LNCaP clone FGC (cell line): ENCODE data around the gene GRIK1.
"Not testable (repeated sequence)": the region's sequence is repeated elsewhere in the genome, so short reads cannot be mapped to it uniquely, and the experiment has no call there.

Experiments
- DNase-seq: peaks from one replicate; pipeline ENCODE4 v3.0.0-alpha.2; 2011; ENCODE audit warnings: low read depth
- H3K4me3 ChIP-seq: 2 replicates; pipeline ENCODE4 v1.5.1; 2011; ENCODE audit warnings: mild to moderate bottlenecking, low read depth, low read length, control low read depth
- TF ChIP-seq, protein P1 (sequence below): IDR thresholded peaks from 2 replicates; pipeline ENCODE4 v1.5.1; 2012; ENCODE audit warnings: mild to moderate bottlenecking; ENCODE audit not compliant: control insufficient read depth, insufficient read depth; ENCODE audit errors: extremely low read depth

The GRIK1 gene

DNA sequence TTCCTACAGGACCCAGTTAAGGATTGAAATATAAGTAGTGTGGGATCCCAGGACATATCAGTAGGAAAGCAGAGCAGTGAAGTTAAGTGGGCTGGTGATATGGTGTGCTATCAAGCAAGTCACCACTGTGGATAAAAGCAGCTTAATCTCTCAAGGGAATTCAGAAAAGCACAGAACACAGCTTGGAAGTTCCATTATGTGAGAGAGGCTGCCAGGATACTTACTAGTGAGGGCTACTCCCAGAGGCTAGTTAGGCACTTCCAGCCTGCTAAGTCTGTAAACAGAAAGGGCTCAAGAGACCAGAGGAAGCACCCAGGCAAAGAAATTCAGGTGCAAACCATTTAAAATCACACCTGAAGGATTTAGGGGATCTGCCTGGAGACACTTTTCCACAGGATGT, 18.8 kb upstream of the GRIK1 start:
- DNase-seq = no peak
- H3K4me3 ChIP-seq = no peak overlapping the region
- TF ChIP-seq, protein P1, sequence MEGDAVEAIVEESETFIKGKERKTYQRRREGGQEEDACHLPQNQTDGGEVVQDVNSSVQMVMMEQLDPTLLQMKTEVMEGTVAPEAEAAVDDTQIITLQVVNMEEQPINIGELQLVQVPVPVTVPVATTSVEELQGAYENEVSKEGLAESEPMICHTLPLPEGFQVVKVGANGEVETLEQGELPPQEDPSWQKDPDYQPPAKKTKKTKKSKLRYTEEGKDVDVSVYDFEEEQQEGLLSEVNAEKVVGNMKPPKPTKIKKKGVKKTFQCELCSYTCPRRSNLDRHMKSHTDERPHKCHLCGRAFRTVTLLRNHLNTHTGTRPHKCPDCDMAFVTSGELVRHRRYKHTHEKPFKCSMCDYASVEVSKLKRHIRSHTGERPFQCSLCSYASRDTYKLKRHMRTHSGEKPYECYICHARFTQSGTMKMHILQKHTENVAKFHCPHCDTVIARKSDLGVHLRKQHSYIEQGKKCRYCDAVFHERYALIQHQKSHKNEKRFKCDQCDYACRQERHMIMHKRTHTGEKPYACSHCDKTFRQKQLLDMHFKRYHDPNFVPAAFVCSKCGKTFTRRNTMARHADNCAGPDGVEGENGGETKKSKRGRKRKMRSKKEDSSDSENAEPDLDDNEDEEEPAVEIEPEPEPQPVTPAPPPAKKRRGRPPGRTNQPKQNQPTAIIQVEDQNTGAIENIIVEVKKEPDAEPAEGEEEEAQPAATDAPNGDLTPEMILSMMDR = no peak

DNA sequence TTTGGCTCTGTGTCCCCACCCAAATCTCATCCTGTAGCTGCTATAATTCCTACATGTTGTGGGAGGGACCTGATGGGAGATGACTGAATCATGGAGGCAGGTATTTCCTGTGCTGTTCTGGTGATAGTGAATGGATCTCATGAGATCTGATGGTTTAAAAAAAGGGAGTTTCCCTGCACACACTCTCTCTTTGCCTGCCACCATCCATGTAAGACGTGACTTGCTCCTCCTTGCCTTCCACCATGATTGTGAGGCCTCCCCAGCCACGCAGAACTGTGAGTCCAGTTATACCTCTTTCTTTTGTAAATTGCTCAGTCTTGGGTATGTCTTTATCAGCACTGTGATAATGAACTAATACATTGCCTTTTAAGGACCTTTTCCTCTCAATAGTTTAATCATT, 18.2 kb upstream of the GRIK1 start:
- not testable (repeated sequence) for H3K4me3 ChIP-seq, DNase-seq

DNA sequence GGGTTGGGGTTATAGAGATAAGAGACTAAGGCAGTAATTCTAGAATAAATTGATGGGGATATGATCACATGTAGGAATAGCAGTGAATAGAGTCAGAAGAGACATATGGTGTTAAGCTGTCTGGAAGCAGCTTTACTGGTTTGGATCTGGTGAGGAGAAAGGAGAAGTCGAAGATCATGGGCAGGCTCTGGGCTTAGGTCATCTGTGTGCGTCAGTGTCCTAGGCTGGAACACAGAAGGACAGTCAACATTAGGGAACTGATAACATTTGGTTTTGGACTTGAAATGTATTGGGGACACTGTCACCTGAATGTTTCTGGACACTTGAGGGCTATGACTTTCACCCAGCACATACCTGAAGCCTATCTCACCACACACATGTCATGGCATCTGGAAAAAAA, 13.9 kb upstream of the GRIK1 start:
- DNase-seq = no peak
- TF ChIP-seq, protein P1 = no peak
- H3K4me3 ChIP-seq = no peak overlapping the region

DNA sequence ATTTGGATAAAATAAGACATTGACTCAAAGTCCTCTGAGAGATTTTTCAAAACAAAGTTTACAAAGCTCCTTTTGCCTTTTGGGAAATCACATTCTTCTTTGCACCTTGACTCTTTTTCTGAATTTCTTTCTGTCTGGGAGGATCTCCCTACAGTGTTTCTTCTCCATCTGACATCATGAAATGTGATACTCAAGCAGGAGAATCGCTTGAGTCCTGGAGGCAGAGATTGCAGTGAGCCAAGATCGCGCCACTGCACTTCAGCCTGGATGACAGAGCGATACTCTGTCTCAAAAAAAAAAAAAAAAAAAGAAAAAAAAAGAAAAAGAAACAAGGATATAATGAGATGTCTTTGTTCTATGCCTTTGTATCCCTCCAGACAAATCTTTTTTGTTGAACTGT, 13.3 kb upstream of the GRIK1 start:
- DNase-seq = no peak
- no peak overlapping the region for H3K4me3 ChIP-seq
- TF ChIP-seq, protein P1 = no peak

DNA sequence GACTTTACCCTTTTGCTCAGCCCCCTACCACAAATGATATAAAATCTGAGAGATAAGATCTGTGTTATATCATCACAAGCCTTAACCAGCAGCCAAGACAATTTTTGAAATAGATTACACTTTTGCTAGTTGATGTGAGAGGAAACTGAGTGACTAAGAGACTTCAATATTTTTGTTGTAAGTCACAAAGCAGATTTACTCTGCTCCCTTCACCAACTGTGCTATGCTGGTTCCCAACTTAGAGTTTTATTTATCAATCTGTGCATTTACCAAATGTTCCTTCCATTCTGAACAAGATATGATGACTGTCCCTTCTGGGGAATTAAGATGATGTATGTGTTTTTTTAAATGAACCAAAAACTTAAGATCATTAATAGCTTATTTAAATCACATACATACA, 12.1 kb upstream of the GRIK1 start:
- H3K4me3 ChIP-seq = no peak overlapping the region
- TF ChIP-seq, protein P1 = no peak
- DNase-seq = no peak

DNA sequence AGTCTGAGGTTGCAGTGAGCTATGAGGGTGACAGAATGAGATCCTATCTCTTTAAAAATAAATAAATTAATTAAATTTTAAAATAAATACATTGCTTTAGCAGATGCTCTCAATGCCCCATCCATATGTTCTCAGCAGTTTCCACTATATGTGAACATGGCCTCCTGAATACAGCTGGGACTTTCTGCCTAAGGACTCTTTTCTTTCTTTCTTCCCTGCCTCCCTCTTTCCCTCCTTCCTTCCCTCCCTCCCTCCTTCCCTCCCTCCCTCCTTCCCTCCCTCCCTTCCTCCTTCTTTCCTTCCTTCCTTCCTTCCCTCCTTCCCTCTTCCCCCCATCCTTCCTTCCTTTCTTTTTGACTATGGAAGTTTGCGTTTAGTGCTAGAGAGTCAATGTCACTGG, 10.2 kb upstream of the GRIK1 start:
- TF ChIP-seq, protein P1 = no peak
- DNase-seq = no peak
- no peak overlapping the region for H3K4me3 ChIP-seq

DNA sequence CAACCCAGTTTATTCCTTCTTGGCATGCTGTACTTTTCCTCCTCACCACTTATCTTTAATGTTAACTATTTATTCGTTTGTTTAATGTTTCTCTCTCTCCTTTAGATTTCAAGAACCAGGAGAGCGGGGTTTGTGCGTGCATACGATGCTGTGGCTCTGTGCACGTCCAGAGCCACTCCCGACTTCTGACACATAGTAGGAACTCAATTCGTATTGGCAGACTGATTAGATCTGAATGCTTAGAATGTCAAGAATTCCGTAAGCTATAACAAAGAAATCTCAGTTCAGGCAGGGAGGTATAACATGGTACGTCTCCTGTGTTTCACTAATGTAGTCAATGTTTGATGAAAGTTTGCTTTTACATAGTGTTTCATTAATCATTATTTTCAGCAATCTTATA, 7.3 kb upstream of the GRIK1 start:
- no peak for DNase-seq
- no peak overlapping the region for H3K4me3 ChIP-seq
- TF ChIP-seq, protein P1 = no peak

DNA sequence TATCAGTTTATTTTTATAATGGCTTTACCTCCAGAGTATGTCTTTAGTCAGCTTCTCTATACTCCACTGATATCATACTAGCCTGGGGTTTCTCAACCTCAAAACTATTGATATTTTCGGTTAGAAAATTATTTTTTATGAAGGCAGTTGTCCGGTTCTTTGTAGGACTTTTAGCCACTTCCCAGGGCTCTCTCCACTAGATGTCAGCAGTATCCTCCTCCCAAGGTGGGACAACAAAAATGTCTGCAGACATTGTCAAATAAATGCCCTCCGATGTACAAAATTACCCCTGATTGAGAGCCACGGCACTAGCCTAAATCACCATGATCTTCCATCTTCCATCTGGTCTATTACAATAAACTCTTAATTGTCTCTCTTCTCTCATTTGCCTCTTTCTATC, 4.1 kb upstream of the GRIK1 start:
- no peak for DNase-seq
- TF ChIP-seq, protein P1 = peak; percentile 48
- no peak overlapping the region for H3K4me3 ChIP-seq
